Gastrocnemius medialis (tissue), 4 donors: ENCODE measurements around the gene DOCK11. TPM values are rescaled to one million over a fixed set of nuclear protein-coding genes. Genes with fewer than 3 reads are reported as not detected.
A peak's percentile ranks its signal among the peaks of the same experiment; 100 is the strongest.

Source experiments
- ATAC-seq, 2 donors: fragments of 150-250 bp; one replicate each; pipeline ENCODE4 v1.9.1; 2016
- DNase-seq, 2 donors: peaks; one replicate each; pipeline ENCODE4 v3.0.0-alpha.2; 2019
- H3K27ac ChIP-seq, 4 donors: fragments of 200-600 bp; sonication (generic); 1 replicate in 1 of 4; 2 replicates in 3 of 4; pipeline ENCODE4 v1.5.1; 2016 to 2018; ENCODE audit warnings: mild to moderate bottlenecking in 2 of 4, moderate library complexity in 1 of 4
- H3K27me3 ChIP-seq, 3 donors: fragments of 200-600 bp; sonication (generic) in 2 of 3; 1 replicate in 1 of 3; 2 replicates in 2 of 3; pipeline versions ENCODE4 v1.5.1 to v1.6.0; 2016 to 2019; ENCODE audit warnings: mild to moderate bottlenecking in 1 of 3, moderate library complexity in 1 of 3
- H3K36me3 ChIP-seq, 2 donors: fragments of 200-600 bp; sonication (generic) in 1 of 2; one replicate each; pipeline ENCODE4 v1.5.1; 2017 to 2018
- H3K4me1 ChIP-seq, 2 donors: fragments of 200-600 bp; sonication (generic) in 1 of 2; one replicate each; pipeline ENCODE4 v1.5.1; 2016 to 2017; ENCODE audit warnings: mild to moderate bottlenecking in 2 of 2
- H3K4me3 ChIP-seq, 4 donors: fragments of 200-600 bp; sonication (generic) in 3 of 4; 1 replicate in 1 of 4; 2 replicates in 3 of 4; pipeline ENCODE4 v1.5.1; 2016 to 2019; ENCODE audit warnings: mild to moderate bottlenecking in 2 of 4
- H3K9me3 ChIP-seq, 3 donors: fragments of 200-600 bp; sonication (generic) in 2 of 3; 1 replicate in 1 of 3; 2 replicates in 2 of 3; pipeline ENCODE4 v1.5.1; 2016 to 2019
- POLR2A ChIP-seq, 2 donors: fragments of 450-650 bp; IDR thresholded peaks; one replicate each; pipeline ENCODE4 v1.6.1; 2017; ENCODE audit warnings: antibody characterized with exemption in 2 of 2, mild to moderate bottlenecking in 2 of 2, moderate library complexity in 2 of 2
- in situ Hi-C, 4 donors: fragments of 200-750 bp; cut with MboI; loops; one replicate each; pipeline versions ENCODE4 v1.15.0 to v1.8.0; 2017; ENCODE audit warnings: low sequenced_read_pairs in 4 of 4
- intact Hi-C: fragments of 100-400 bp; cut with DNase I; formaldehyde crosslinking; loops from one replicate; pipeline ENCODE4 v1.15.1; 2023; ENCODE audit warnings: low total_unique reads
- total RNA-seq, 4 donors: library from RNA; depleted of rRNA; stranded (reverse); fragments of >200 nt; gene quantifications; one replicate each; pipeline versions ENCODE4 v1.1.0 to v1.2.3, GENCODE V29; 2016
- TF ChIP-seq, protein P1 (sequence below), 5 experiments: fragments of 450-650 bp in 3 of 5; fragments of 200-600 bp in 2 of 5; sonication (generic) in 2 of 5; IDR thresholded peaks in 4 of 5; conservative IDR thresholded peaks in 1 of 5; 1 replicate in 4 of 5; 2 replicates in 1 of 5; pipeline ENCODE4 v1.5.1; 2016 to 2019; ENCODE audit warnings: antibody characterized with exemption in 5 of 5, mild to moderate bottlenecking in 3 of 5, moderate library complexity in 3 of 5

Gene DOCK11
- total RNA-seq, 4 donors from 2014 or later, result 2.3 to 5.7 (median 3.2) TPM

DNA sequence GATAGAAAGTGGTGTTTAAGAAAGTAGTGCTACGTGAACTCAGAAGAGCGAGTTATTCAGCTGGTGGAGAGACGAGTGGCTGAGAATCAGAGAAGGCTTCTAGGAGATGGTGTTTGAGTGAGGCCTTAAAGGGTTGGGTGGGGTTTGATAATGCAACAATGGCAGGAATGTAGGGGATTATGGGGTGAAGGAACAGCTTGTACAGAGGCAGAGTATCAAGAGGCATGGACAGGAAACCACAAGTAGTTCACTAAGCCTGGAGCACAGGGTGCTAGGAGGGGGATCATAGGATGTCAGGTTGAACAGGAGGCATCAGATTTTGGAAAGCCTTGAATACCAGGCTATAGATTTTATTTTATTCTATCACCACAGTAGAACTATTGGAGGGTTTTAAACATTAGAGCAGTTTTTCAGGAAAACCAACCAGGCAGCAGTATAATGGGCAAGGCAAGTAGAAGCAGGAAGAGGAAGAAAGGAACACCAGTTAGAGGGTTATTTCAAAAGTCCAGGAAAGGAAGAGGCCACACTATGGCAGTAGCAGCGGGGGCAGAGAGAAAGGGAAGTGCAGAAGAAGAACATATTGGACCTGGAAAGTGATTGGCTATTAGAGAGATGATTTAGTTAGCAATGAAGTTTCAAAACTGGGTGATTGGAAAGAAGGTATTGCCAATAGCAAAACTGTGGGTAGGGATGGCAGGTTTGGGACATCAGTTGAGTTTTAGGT lies 99.2 kb downstream of the DOCK11 start:
- in situ Hi-C loops, result loop anchor here in 2 of 4 donors (10.0 to 25.0 kb wide), 2 partner anchors 130 to 133 kb away; no protein-coding TSS in a partner anchor
- H3K9me3 ChIP-seq, result no peaks in the 10 kb centered on the region
- intact Hi-C loops, result no loop called here
- TF ChIP-seq POLR2A (IDR thresholded peaks at IDR 0.05), result no peak
- no peaks in the 10 kb centered on the region for H3K27me3 ChIP-seq
- no peak for ATAC-seq
- no peaks in the 10 kb centered on the region for H3K4me1 ChIP-seq
- no peak for DNase-seq
- no peaks in the 10 kb centered on the region for H3K36me3 ChIP-seq
- no peak overlapping the region for H3K27ac ChIP-seq
- H3K4me3 ChIP-seq, result no peak overlapping the region

DNA sequence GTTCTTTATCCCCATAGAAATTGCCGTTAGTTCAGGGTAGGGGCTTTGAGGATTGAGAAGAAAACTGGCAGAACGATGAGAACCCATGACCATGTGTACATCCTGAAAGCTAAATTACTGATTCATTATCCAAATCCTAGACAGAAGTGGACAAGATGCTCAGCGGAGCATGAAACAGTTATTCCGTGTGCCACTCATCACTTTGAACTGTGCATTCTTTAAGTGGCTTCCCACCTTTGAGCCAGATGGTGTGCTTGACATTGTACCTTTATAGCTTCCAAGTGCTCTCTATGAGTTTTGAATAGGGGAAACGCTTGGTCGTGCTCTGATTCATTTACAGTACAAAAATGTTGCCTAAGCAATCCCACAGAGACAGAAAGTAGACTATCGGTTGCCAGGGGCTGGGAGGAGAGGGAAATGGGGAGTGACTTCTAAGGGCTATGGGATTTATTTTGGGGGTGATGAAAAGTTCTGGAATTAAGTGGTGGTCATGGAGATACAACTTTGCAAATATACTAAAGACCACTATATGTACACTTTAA lies 100.0 kb downstream of the DOCK11 start:
- Histone ChIP-seq H3K36me3 (no peaks in the 10 kb centered on the region), H3K4me3 (no peak overlapping the region), H3K4me1 (no peaks in the 10 kb centered on the region), H3K27me3 (no peaks in the 10 kb centered on the region), H3K27ac (no peak overlapping the region), H3K9me3 (no peaks in the 10 kb centered on the region)
- no peak for ATAC-seq
- DNase-seq, result no peak
- intact Hi-C loops (no loop called here), in situ Hi-C loops (loop anchor here in 2 of 4 donors (10.0 to 25.0 kb wide), 2 partner anchors 131 to 133 kb away; no protein-coding TSS in a partner anchor)
- TF ChIP-seq POLR2A (IDR thresholded peaks at IDR 0.05), result no peak
- TF ChIP-seq, protein P1, sequence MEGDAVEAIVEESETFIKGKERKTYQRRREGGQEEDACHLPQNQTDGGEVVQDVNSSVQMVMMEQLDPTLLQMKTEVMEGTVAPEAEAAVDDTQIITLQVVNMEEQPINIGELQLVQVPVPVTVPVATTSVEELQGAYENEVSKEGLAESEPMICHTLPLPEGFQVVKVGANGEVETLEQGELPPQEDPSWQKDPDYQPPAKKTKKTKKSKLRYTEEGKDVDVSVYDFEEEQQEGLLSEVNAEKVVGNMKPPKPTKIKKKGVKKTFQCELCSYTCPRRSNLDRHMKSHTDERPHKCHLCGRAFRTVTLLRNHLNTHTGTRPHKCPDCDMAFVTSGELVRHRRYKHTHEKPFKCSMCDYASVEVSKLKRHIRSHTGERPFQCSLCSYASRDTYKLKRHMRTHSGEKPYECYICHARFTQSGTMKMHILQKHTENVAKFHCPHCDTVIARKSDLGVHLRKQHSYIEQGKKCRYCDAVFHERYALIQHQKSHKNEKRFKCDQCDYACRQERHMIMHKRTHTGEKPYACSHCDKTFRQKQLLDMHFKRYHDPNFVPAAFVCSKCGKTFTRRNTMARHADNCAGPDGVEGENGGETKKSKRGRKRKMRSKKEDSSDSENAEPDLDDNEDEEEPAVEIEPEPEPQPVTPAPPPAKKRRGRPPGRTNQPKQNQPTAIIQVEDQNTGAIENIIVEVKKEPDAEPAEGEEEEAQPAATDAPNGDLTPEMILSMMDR (IDR thresholded peaks at IDR 0.05 in 4 of 5, conservative IDR thresholded peaks at IDR 0.05 in 1 of 5), result no peak

DNA sequence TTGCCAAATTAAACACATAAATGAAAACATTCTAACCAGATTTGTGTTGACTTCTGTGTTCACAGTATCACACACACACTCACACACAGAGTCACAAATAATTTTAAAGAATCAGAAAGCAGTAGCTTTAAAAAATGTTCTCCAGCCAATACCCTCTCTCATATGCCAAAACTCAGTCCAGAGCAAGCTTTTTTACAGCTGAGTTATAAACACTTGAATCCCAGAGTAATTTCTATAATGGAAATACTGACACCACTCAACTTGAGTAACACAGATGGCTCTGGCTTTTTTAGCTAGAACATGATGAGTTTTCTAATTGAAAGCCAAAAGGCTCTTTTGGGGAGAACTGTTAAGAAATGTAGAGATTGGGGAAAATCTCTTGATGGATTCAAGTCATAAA lies 100.8 kb downstream of the DOCK11 start:
- no peak for DNase-seq
- Histone ChIP-seq H3K9me3 (no peaks in the 10 kb centered on the region), H3K4me1 (no peaks in the 10 kb centered on the region), H3K27me3 (no peaks in the 10 kb centered on the region), H3K36me3 (no peaks in the 10 kb centered on the region), H3K4me3 (no peak overlapping the region), H3K27ac (no peak overlapping the region)
- in situ Hi-C loops (loop anchor here in 2 of 4 donors (10.0 to 25.0 kb wide), 2 partner anchors 132 to 134 kb away; no protein-coding TSS in a partner anchor), intact Hi-C loops (no loop called here)
- no peak for ATAC-seq
- TF ChIP-seq POLR2A (IDR thresholded peaks at IDR 0.05), result no peak
- TF ChIP-seq, protein P1 (IDR thresholded peaks at IDR 0.05 in 4 of 5, conservative IDR thresholded peaks at IDR 0.05 in 1 of 5), result no peak

DNA sequence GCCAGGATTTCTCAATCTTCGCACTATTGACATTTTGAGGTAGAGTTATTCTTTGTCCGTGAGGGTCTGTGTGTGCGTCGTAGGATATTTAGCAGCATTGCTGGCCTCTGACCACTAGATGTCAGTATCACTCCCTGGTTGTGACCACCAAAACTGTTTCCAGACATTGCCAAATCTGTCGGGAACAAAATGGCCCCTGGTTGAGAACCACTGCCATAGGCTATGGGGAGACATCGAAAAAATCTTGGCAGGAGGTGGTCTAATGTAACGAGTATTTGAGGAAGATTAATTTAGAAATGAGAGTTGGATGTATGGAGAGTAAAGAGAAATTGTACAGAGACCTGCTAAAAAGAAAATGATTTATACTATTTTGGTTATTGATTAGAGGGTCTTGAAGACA lies 108.4 kb downstream of the DOCK11 start:
- TF ChIP-seq, protein P1 (IDR thresholded peaks at IDR 0.05 in 4 of 5, conservative IDR thresholded peaks at IDR 0.05 in 1 of 5), result peak; percentile 45 to 77 (median 66)
- TF ChIP-seq POLR2A (IDR thresholded peaks at IDR 0.05), result no peak
- Histone ChIP-seq H3K9me3 (no peaks in the 10 kb centered on the region), H3K36me3 (no peaks in the 10 kb centered on the region), H3K4me1 (no peaks in the 10 kb centered on the region), H3K27ac (no peak overlapping the region), H3K4me3 (peak overlapping the region in 1 of 4 donors; percentile 34), H3K27me3 (no peaks in the 10 kb centered on the region)
- peak; percentile 75 to 95 for ATAC-seq
- intact Hi-C loops, result loop anchor here (1.0 to 10.0 kb wide), 3 partner anchors 38 to 203 kb away; no protein-coding TSS in a partner anchor
- peak; percentile 3 to 36 for DNase-seq
- in situ Hi-C loops, result loop anchor here in 1 of 4 donors (10.0 kb wide), 1 partner anchor 211 kb away; no protein-coding TSS in a partner anchor

DNA sequence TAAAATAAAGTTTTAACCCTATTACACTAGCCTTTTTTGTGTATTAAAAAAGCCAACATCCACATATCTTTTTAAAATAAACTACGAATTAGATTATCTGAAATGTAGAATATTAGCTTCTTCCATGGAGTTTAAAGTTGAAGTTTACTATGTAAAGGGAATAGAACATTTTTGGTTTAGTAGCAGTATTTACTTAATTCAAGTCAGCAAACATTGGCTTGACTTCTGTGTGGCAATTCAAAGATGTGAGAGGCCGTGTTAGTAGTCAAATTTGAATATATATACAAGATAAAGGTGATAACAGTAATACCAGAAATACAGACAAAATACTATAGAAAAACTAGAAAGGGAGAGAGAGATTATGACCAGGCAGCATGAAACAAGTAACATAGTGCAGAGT lies 116.7 kb downstream of the DOCK11 start:
- Histone ChIP-seq H3K27ac (no peak overlapping the region), H3K27me3 (no peaks in the 10 kb centered on the region), H3K9me3 (no peaks in the 10 kb centered on the region), H3K4me1 (peaks cover 0 to 10% of the 10 kb centered on the region in 2 donors), H3K4me3 (no peak overlapping the region), H3K36me3 (no peaks in the 10 kb centered on the region)
- intact Hi-C loops, result no loop called here
- TF ChIP-seq POLR2A (IDR thresholded peaks at IDR 0.05), result no peak
- TF ChIP-seq, protein P1 (IDR thresholded peaks at IDR 0.05 in 4 of 5, conservative IDR thresholded peaks at IDR 0.05 in 1 of 5), result no peak
- in situ Hi-C loops, result no loop called here
- ATAC-seq, result no peak
- no peak for DNase-seq
